ENCODE results near the gene GPR35. TPM values are rescaled to one million over a fixed set of nuclear protein-coding genes. Genes with fewer than 3 reads are reported as not detected.

Gene GPR35
- total RNA-seq, 5 donors from 2014 or later (not counting 1 experiment from before 2014, with no cell fraction given) = 6.2 to 16.2 (median 10.4) TPM

DNA sequence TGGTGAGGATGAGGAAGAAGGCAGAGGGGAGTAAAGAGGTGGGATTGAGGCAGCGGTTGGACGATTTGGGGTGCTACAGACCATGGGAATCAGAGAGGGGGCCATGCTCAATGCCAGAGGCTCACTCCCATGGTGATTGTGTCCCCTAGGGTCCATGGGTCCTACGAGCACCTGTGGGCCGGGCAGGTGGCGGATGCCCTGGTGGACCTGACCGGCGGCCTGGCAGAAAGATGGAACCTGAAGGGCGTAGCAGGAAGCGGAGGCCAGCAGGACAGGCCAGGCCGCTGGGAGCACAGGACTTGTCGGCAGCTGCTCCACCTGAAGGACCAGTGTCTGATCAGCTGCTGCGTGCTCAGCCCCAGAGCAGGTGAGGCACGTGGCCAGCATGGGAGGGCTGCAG lies 33.5 kb upstream of the GPR35 start:
- POLR2A ChIA-PET = no interaction called here
- H3K36me3 Mint-ChIP-seq = peaks cover 4% of the 10 kb centered on the region
- ATAC-seq (replicated peaks in 1 of 4) = no peak
- no peak overlapping the region for H3K27ac ChIP-seq (ENCODE audit: low read length)
- CTCF ChIA-PET = no interaction called here
- no peaks in the 10 kb centered on the region for H3K27me3 Mint-ChIP-seq
- H3K27ac Mint-ChIP-seq = no peak overlapping the region
- no peaks in the 10 kb centered on the region for H3K9me3 ChIP-seq
- H3K4me3 ChIP-seq (ENCODE audit: control insufficient read depth in 1 of 2, extremely low read depth in 1 of 2, low read length in 1 of 2) = no peak overlapping the region
- H3K27me3 ChIP-seq (replicated peaks in 1 of 2; ENCODE audit: control insufficient read depth in 2 of 2, extremely low read depth in 1 of 2, insufficient read depth in 2 of 2, low read length in 1 of 2) = no peaks in the 10 kb centered on the region
- H3K9me3 Mint-ChIP-seq = no peaks in the 10 kb centered on the region
- H3K4me3 Mint-ChIP-seq = no peak overlapping the region
- H3K4me1 ChIP-seq (ENCODE audit: control insufficient read depth in 1 of 2, extremely low read depth in 1 of 2, insufficient read depth in 2 of 2, low read length in 2 of 2) = peaks cover 6 to 41% of the 10 kb centered on the region in 2 experiments
- DNase-seq = no peak
- H3K36me3 ChIP-seq (ENCODE audit: control insufficient read depth in 2 of 2, extremely low read depth in 1 of 2, insufficient read depth in 1 of 2, low read length in 1 of 2) = peaks cover 26 to 76% of the 10 kb centered on the region in 2 donors
- WGBS (ENCODE audit: insufficient coverage) = 95% methylated on average over 13 of the region's 13 CpGs
- H3K4me1 Mint-ChIP-seq = peaks cover 22 to 33% (median 30%) of the 10 kb centered on the region in 3 donors

- CTCF ChIA-PET = interaction anchor here in 1 of 2 donors (0.6 kb wide), 1 partner anchor 13 kb away, joined by 3 read pairs; no protein-coding TSS in a partner anchor
- peaks cover 4% of the 10 kb centered on the region for H3K36me3 Mint-ChIP-seq
- POLR2A ChIA-PET = no interaction called here
- no peaks in the 10 kb centered on the region for H3K9me3 Mint-ChIP-seq
- H3K36me3 ChIP-seq (ENCODE audit: control insufficient read depth in 2 of 2, extremely low read depth in 1 of 2, insufficient read depth in 1 of 2, low read length in 1 of 2) = peaks cover 26 to 87% of the 10 kb centered on the region in 2 donors
- no peak for ATAC-seq (replicated peaks in 1 of 4)
- H3K4me3 Mint-ChIP-seq = no peak overlapping the region
- no peak overlapping the region for H3K27ac Mint-ChIP-seq
- peaks cover 1 to 28% of the 10 kb centered on the region in 2 experiments for H3K4me1 ChIP-seq (ENCODE audit: control insufficient read depth in 1 of 2, extremely low read depth in 1 of 2, insufficient read depth in 2 of 2, low read length in 2 of 2)
- peaks cover 12 to 22% (median 18%) of the 10 kb centered on the region in 3 donors for H3K4me1 Mint-ChIP-seq
- WGBS (ENCODE audit: insufficient coverage) = 94% methylated on average over 14 of the region's 20 CpGs
- DNase-seq = no peak
- H3K27ac ChIP-seq (ENCODE audit: low read length) = no peak overlapping the region
- no peaks in the 10 kb centered on the region for H3K9me3 ChIP-seq
- H3K27me3 ChIP-seq (replicated peaks in 1 of 2; ENCODE audit: control insufficient read depth in 2 of 2, extremely low read depth in 1 of 2, insufficient read depth in 2 of 2, low read length in 1 of 2) = no peaks in the 10 kb centered on the region
- no peaks in the 10 kb centered on the region for H3K27me3 Mint-ChIP-seq
- no peak overlapping the region for H3K4me3 ChIP-seq (ENCODE audit: control insufficient read depth in 1 of 2, extremely low read depth in 1 of 2, low read length in 1 of 2)
Observed at GRCh38 chr2:240593026-240593702, 32.1 kb upstream of the GPR35 start.

- Mint-ChIP-seq H3K4me3 (no peak overlapping the region), H3K27ac (no peak overlapping the region), H3K4me1 (peaks cover 4 to 15% (median 11%) of the 10 kb centered on the region in 3 donors), H3K27me3 (no peaks in the 10 kb centered on the region), H3K36me3 (peaks cover 4% of the 10 kb centered on the region), H3K9me3 (no peaks in the 10 kb centered on the region)
- POLR2A ChIA-PET = no interaction called here
- Histone ChIP-seq H3K36me3 (ENCODE audit: control insufficient read depth in 2 of 2, extremely low read depth in 1 of 2, insufficient read depth in 1 of 2, low read length in 1 of 2) (peaks cover 31 to 92% of the 10 kb centered on the region in 2 donors), H3K4me3 (ENCODE audit: control insufficient read depth in 1 of 2, extremely low read depth in 1 of 2, low read length in 1 of 2) (no peak overlapping the region), H3K27ac (ENCODE audit: low read length) (no peak overlapping the region), H3K27me3 (replicated peaks in 1 of 2; ENCODE audit: control insufficient read depth in 2 of 2, extremely low read depth in 1 of 2, insufficient read depth in 2 of 2, low read length in 1 of 2) (no peaks in the 10 kb centered on the region), H3K4me1 (ENCODE audit: control insufficient read depth in 1 of 2, extremely low read depth in 1 of 2, insufficient read depth in 2 of 2, low read length in 2 of 2) (peaks cover 0 to 21% of the 10 kb centered on the region in 2 experiments), H3K9me3 (no peaks in the 10 kb centered on the region)
- 96% methylated on average over 17 of the region's 19 CpGs for WGBS (ENCODE audit: insufficient coverage)
- ATAC-seq (replicated peaks in 1 of 4) (no peak), DNase-seq (peak in 1 of 35 experiments; percentile 3)
- CTCF ChIA-PET = interaction anchor here in 1 of 2 donors (0.6 kb wide), 1 partner anchor 14 kb away, joined by 3 read pairs; no protein-coding TSS in a partner anchor
Observed at GRCh38 chr2:240593703-240594451, 31.4 kb upstream of the GPR35 start.

DNA sequence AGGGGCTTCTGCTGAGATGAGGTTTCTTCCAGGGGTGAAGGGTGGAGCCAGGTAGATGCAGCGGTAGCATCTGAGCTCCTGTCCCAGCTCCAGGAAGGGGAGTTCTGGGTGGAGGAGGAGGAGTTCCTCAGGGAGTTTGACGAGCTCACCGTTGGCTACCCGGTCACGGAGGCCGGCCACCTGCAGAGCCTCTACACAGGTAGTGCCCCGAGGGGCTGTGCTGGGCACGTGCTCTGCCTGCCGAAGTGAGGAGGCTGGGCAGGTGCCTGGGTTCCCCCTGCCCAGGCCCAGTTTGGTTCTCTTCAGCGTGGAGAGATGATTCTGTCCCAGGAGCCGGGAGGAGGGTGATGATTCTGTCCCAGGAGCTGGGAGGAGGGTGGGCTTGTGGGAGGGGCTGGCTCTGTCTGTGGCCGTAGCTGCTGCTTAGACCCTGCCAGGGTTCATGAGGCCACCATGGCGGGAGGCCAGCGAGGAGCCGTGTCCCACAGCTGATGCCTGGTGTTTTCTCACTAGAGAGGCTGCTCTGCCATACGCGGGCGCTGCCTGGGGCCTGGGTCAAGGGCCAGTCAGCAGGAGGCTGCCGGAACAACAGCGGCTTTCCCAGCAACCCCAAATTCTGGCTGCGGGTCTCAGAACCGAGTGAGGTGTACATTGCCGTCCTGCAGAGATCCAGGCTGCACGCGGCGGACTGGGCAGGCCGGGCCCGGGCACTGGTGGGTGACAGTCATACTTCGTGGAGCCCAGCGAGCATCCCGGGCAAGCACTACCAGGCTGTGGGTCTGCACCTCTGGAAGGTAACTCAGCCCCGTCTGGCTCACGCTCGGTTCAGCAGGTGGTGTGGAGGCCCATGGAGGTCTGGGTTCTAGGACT lies 30.5 kb upstream of the GPR35 start:
- DNase-seq (no peak), ATAC-seq (replicated peaks in 1 of 4) (no peak)
- ChIA-PET CTCF (no interaction called here), POLR2A (no interaction called here)
- Mint-ChIP-seq H3K27me3 (no peaks in the 10 kb centered on the region), H3K27ac (no peak overlapping the region), H3K9me3 (no peaks in the 10 kb centered on the region), H3K4me3 (no peak overlapping the region), H3K36me3 (no peaks in the 10 kb centered on the region), H3K4me1 (peaks cover 0 to 8% (median 5%) of the 10 kb centered on the region in 3 donors)
- peaks cover 0 to 15% of the 10 kb centered on the region in 2 experiments for H3K4me1 ChIP-seq (ENCODE audit: control insufficient read depth in 1 of 2, extremely low read depth in 1 of 2, insufficient read depth in 2 of 2, low read length in 2 of 2)
- H3K27me3 ChIP-seq (replicated peaks in 1 of 2; ENCODE audit: control insufficient read depth in 2 of 2, extremely low read depth in 1 of 2, insufficient read depth in 2 of 2, low read length in 1 of 2) = no peaks in the 10 kb centered on the region
- H3K4me3 ChIP-seq (ENCODE audit: control insufficient read depth in 1 of 2, extremely low read depth in 1 of 2, low read length in 1 of 2) = no peak overlapping the region
- WGBS (ENCODE audit: insufficient coverage) = 96% methylated on average over 33 of the region's 34 CpGs
- H3K9me3 ChIP-seq = no peaks in the 10 kb centered on the region
- H3K27ac ChIP-seq (ENCODE audit: low read length) = no peak overlapping the region
- H3K36me3 ChIP-seq (ENCODE audit: control insufficient read depth in 2 of 2, extremely low read depth in 1 of 2, insufficient read depth in 1 of 2, low read length in 1 of 2) = peaks cover 31 to 90% of the 10 kb centered on the region in 2 donors

DNA sequence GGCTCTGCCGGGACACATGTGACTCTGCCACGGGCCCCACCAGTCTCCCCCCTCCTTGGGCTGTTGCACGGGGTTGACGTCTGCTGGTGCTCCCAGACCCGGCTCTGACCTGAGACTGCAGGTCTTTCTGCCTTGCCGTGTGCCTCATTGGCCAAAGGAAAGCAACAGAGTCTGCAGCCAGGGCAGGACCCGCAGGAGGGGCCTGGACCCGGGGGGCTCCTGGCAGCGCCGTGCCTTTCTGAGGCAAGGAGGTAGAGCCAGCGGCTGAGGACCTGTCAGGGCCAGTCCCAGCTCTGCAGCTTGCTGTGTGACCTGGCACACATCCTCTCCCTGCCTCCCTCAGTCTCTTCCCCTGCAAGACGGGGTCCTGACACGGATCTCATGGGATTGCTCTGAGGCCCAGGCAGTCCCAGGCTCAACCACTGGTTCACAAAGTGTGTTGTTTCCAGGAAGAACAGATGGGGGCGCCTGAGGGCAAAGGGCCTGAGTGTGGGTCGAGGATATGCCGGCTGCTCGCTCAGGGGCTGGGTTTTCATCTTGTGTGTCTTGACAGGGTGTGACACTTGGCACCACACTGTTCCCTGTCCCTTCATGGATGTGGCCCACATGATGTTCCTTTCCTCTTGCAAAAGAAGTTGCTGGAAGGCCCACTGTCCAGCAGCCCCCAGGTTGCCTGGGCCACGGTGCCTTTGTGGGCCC lies 29.8 kb upstream of the GPR35 start:
- no peak overlapping the region for H3K4me3 ChIP-seq (ENCODE audit: control insufficient read depth in 1 of 2, extremely low read depth in 1 of 2, low read length in 1 of 2)
- no peaks in the 10 kb centered on the region for H3K27me3 ChIP-seq (replicated peaks in 1 of 2; ENCODE audit: control insufficient read depth in 2 of 2, extremely low read depth in 1 of 2, insufficient read depth in 2 of 2, low read length in 1 of 2)
- H3K27me3 Mint-ChIP-seq = no peaks in the 10 kb centered on the region
- POLR2A ChIA-PET = no interaction called here
- H3K9me3 ChIP-seq = no peaks in the 10 kb centered on the region
- peak in 17 of 35 experiments; percentile 13 to 48 (median 30) for DNase-seq
- WGBS (ENCODE audit: insufficient coverage) = 73% methylated on average over 14 of the region's 18 CpGs
- H3K27ac Mint-ChIP-seq = no peak overlapping the region
- H3K4me3 Mint-ChIP-seq = no peak overlapping the region
- no peaks in the 10 kb centered on the region for H3K9me3 Mint-ChIP-seq
- H3K4me1 ChIP-seq (ENCODE audit: control insufficient read depth in 1 of 2, extremely low read depth in 1 of 2, insufficient read depth in 2 of 2, low read length in 2 of 2) = peaks cover 0 to 15% of the 10 kb centered on the region in 2 experiments
- H3K36me3 ChIP-seq (ENCODE audit: control insufficient read depth in 2 of 2, extremely low read depth in 1 of 2, insufficient read depth in 1 of 2, low read length in 1 of 2) = peaks cover 31 to 88% of the 10 kb centered on the region in 2 donors
- H3K4me1 Mint-ChIP-seq = peaks cover 0 to 5% (median 3%) of the 10 kb centered on the region in 3 donors
- CTCF ChIA-PET = no interaction called here
- H3K27ac ChIP-seq (ENCODE audit: low read length) = no peak overlapping the region
- H3K36me3 Mint-ChIP-seq = no peaks in the 10 kb centered on the region
- ATAC-seq (replicated peaks in 1 of 4) = peak in 3 of 4 experiments; percentile 44 to 66 (median 54)
